WTC11 (cell line): Measurements from ENCODE around the gene SIGMAR1. TPM values are rescaled to one million over a fixed set of nuclear protein-coding genes. Genes with fewer than 3 reads are reported as not detected.

Experiments
- ATAC-seq: fragments of 200-7000 bp; cut with Tn5 transposase; 2 replicates; pipeline ENCODE4 v1.10.0; 2021; ENCODE audit warnings: mild to moderate bottlenecking, moderate library complexity
- CTCF ChIA-PET: fragments of 300-600 bp; sonication (Branson Sonifier 250); formaldehyde crosslinking; loops from one replicate; lab custom pipeline; 2021; ENCODE audit warnings: antibody characterized with exemption; lab: Charles Lee
- POLR2A ChIA-PET: fragments of 350-600 bp; sonication (Branson Sonifier 250); formaldehyde crosslinking; loops from one replicate; lab custom pipeline; 2021; ENCODE audit warnings: antibody characterized with exemption; lab: Charles Lee
- DNase-seq: peaks from one replicate; pipeline ENCODE4 v3.0.0; 2021; ENCODE audit warnings: low spot score
- H3K27ac Mint-ChIP-seq: 2 replicates; pipeline ENCODE4 v1.8.0; 2021; ENCODE audit warnings: mixed read lengths
- H3K27me3 Mint-ChIP-seq: 2 replicates; pipeline ENCODE4 v1.8.0; 2021; ENCODE audit warnings: low read depth, mild to moderate bottlenecking, moderate library complexity, mixed read lengths
- H3K36me3 Mint-ChIP-seq: 2 replicates; pipeline ENCODE4 v1.8.0; 2021; ENCODE audit warnings: mixed read lengths
- H3K4me1 Mint-ChIP-seq: 2 replicates; pipeline ENCODE4 v1.8.0; 2022; ENCODE audit warnings: mixed read lengths
- H3K4me3 Mint-ChIP-seq: 2 replicates; pipeline ENCODE4 v1.8.0; 2021; ENCODE audit warnings: mild to moderate bottlenecking, moderate library complexity, mixed read lengths
- H3K9me3 Mint-ChIP-seq: 2 replicates; pipeline ENCODE4 v1.8.0; 2021; ENCODE audit warnings: mixed read lengths
- ARID4B ChIP-seq: sonication (generic); formaldehyde crosslinking; IDR thresholded peaks from 2 replicates; pipeline ENCODE4 v1.8.0; 2023; ENCODE audit warnings: missing genetic modification reagents, mild to moderate bottlenecking, borderline replicate concordance
- ATF6 ChIP-seq: sonication (generic); formaldehyde crosslinking; IDR thresholded peaks from 2 replicates; pipeline ENCODE4 v1.8.1; 2023; ENCODE audit warnings: mild to moderate bottlenecking, missing genetic modification reagents
- E2F1 ChIP-seq: sonication (generic); formaldehyde crosslinking; IDR thresholded peaks from 2 replicates; pipeline ENCODE4 v1.8.0; 2022; ENCODE audit warnings: mild to moderate bottlenecking, missing genetic modification reagents
- ELF4 ChIP-seq: sonication (generic); formaldehyde crosslinking; IDR thresholded peaks from 2 replicates; pipeline ENCODE4 v1.8.1; 2022; ENCODE audit warnings: low read depth, mild to moderate bottlenecking, moderate library complexity, missing genetic modification reagents
- ESRRA ChIP-seq: sonication (generic); formaldehyde crosslinking; IDR thresholded peaks from 2 replicates; pipeline ENCODE4 v1.8.1; 2022; ENCODE audit warnings: mild to moderate bottlenecking, missing genetic modification reagents, borderline replicate concordance
- GABPB1 ChIP-seq: sonication (generic); formaldehyde crosslinking; IDR thresholded peaks from 2 replicates; pipeline ENCODE4 v1.8.1; 2023; ENCODE audit warnings: mild to moderate bottlenecking, missing genetic modification reagents
- GTF2I ChIP-seq: fragments of 250-450 bp; sonication (Bioruptor Pico); conservative IDR thresholded peaks from 2 replicates; pipeline ENCODE4 v1.4.0; 2021; ENCODE audit warnings: mild to moderate bottlenecking
- NFE2L1 ChIP-seq: sonication (generic); formaldehyde crosslinking; IDR thresholded peaks from 2 replicates; pipeline ENCODE4 v1.8.1; 2023; ENCODE audit warnings: missing genetic modification reagents
- NR2C2 ChIP-seq: sonication (generic); formaldehyde crosslinking; IDR thresholded peaks from 2 replicates; pipeline ENCODE4 v1.8.0; 2022; ENCODE audit warnings: mild to moderate bottlenecking, missing genetic modification reagents
- NR3C1 ChIP-seq: sonication (generic); formaldehyde crosslinking; conservative IDR thresholded peaks from 2 replicates; pipeline ENCODE4 v1.8.1; 2023; ENCODE audit warnings: low read depth, mild to moderate bottlenecking, missing genetic modification reagents
- RORB ChIP-seq: fragments of 250-450 bp; sonication (Bioruptor Pico); IDR thresholded peaks from 2 replicates; pipeline ENCODE4 v1.9.0; 2021; ENCODE audit warnings: mild to moderate bottlenecking
- SMAD3 ChIP-seq: sonication (generic); formaldehyde crosslinking; IDR thresholded peaks from 2 replicates; pipeline ENCODE4 v1.8.0; 2022; ENCODE audit warnings: missing genetic modification reagents, mild to moderate bottlenecking, borderline replicate concordance
- TP53 ChIP-seq: sonication (generic); formaldehyde crosslinking; IDR thresholded peaks from 2 replicates; pipeline ENCODE4 v1.8.1; 2023; ENCODE audit warnings: mild to moderate bottlenecking, missing genetic modification reagents
- ZBTB21 ChIP-seq: sonication (generic); formaldehyde crosslinking; IDR thresholded peaks from 2 replicates; pipeline ENCODE4 v1.8.1; 2023; ENCODE audit warnings: mild to moderate bottlenecking, missing genetic modification reagents, borderline replicate concordance
- ZNF121 ChIP-seq: sonication (generic); formaldehyde crosslinking; IDR thresholded peaks from 2 replicates; pipeline ENCODE4 v1.8.0; 2023; ENCODE audit warnings: missing genetic modification reagents
- ZNF232 ChIP-seq: sonication (generic); formaldehyde crosslinking; IDR thresholded peaks from 2 replicates; pipeline ENCODE4 v1.8.0; 2022; ENCODE audit warnings: mild to moderate bottlenecking, missing genetic modification reagents
- total RNA-seq: library from RNA; stranded (reverse); gene quantifications from 3 replicates; pipeline ENCODE4 v1.2.3, GENCODE V29; 2021
- TF ChIP-seq, protein P1 (sequence below): sonication (generic); formaldehyde crosslinking; conservative IDR thresholded peaks from 2 replicates; pipeline ENCODE4 v1.8.1; 2023; ENCODE audit warnings: mild to moderate bottlenecking, low read depth, missing genetic modification reagents, moderate library complexity
- TF ChIP-seq, protein P2 (sequence below): fragments of 250-450 bp; sonication (Bioruptor Pico); IDR thresholded peaks from 2 replicates; pipeline ENCODE4 v1.9.0; 2021; ENCODE audit warnings: mild to moderate bottlenecking
- TF ChIP-seq, protein P3 (sequence below): sonication (generic); formaldehyde crosslinking; IDR thresholded peaks from 2 replicates; pipeline ENCODE4 v1.8.1; 2023; ENCODE audit warnings: mild to moderate bottlenecking, missing genetic modification reagents, moderate library complexity

Gene SIGMAR1
- total RNA-seq, 1 experiment from 2014 or later, result 108 TPM

DNA sequence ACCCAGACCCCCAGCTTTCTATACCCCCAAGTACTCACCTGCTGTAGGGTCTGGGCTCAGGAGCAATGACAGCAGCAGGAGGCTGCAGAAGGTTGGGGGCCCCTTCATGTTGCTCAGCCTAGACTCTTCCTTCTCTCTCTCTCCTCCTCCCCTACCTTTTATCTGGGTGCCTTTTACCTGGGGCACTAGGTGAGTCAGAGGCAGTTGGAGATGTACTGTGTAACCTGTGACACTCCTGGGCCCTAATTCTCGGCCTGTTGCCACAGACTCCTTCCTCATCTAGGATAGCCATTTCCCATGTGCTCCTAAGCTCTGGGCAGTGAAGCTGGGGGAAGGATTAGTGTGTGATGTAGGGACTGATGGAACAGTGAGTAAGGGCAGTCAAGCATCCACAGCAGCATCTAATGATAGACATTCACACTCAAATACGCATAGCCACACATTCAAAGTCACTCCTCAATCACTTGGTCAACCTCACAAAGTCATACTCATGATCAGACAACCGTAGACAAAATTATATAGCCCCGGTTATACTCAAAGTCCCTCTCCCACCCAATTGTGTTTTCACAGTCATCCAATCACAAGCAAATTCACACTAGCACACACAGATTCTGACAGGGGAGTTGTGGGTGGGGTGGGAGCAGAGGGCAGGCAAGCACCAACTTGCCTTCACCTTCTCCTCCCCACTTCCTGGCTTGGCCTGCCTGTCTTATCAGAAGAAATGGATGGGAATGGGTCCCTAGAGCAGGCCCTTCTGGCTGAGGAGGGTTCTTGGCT, 25.1 kb upstream of the SIGMAR1 start, which contains the start of gene CCL27:
TSS of gene CCL27 (minus strand) at position 132 of the 777 bp plus-strand sequence. CDS start at position 108, 24 bp downstream.
- no peak for ATAC-seq
- CTCF ChIA-PET, result interaction anchor here (0.8 to 3.5 kb wide), 6 partner anchors 13 to 71 kb away, joined by 4 to 39 read pairs (median 6); partner anchors contain the start of genes GALT and SIGMAR1
- TF ChIP-seq SMAD3 (CRISPR knock-in tag) (no peak), ATF6 (CRISPR knock-in tag) (no peak), TP53 (no peak), ZNF121 (CRISPR knock-in tag) (no peak), ZBTB21 (CRISPR knock-in tag) (no peak), GABPB1 (CRISPR knock-in tag) (no peak)
- TF ChIP-seq, protein P1, sequence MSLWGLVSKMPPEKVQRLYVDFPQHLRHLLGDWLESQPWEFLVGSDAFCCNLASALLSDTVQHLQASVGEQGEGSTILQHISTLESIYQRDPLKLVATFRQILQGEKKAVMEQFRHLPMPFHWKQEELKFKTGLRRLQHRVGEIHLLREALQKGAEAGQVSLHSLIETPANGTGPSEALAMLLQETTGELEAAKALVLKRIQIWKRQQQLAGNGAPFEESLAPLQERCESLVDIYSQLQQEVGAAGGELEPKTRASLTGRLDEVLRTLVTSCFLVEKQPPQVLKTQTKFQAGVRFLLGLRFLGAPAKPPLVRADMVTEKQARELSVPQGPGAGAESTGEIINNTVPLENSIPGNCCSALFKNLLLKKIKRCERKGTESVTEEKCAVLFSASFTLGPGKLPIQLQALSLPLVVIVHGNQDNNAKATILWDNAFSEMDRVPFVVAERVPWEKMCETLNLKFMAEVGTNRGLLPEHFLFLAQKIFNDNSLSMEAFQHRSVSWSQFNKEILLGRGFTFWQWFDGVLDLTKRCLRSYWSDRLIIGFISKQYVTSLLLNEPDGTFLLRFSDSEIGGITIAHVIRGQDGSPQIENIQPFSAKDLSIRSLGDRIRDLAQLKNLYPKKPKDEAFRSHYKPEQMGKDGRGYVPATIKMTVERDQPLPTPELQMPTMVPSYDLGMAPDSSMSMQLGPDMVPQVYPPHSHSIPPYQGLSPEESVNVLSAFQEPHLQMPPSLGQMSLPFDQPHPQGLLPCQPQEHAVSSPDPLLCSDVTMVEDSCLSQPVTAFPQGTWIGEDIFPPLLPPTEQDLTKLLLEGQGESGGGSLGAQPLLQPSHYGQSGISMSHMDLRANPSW, result no peak
- TF ChIP-seq, all 79 proteins: peak for 0
- Mint-ChIP-seq H3K4me3 (no peak within 1 kb of the TSS), H3K27ac (no peak within 1 kb of the TSS), H3K36me3 (0 out of 2 replicates have a peak, but pooled peaks cover 2% of the 10 kb centered on the region), H3K27me3 (peaks cover 6% of the 10 kb centered on the region), H3K4me1 (peaks cover 9% of the 10 kb centered on the region), H3K9me3 (no peaks in the 10 kb centered on the region)
- POLR2A ChIA-PET, result interaction anchor here (1.0 kb wide), 1 partner anchor 16 kb away, joined by 3 read pairs; the partner anchor contains the start of gene GALT
- no peak for DNase-seq

GRCh38 chr9:34659592-34660253, 22.1 kb upstream of the SIGMAR1 start:
- CTCF ChIA-PET, result interaction anchor here (0.5 to 3.4 kb wide), 7 partner anchors 13 to 486 kb away, joined by 3 to 18 read pairs (median 3); partner anchors contain the start of genes GALT and SIGMAR1
- Mint-ChIP-seq H3K27me3 (peaks cover 6% of the 10 kb centered on the region), H3K4me1 (peaks cover 11% of the 10 kb centered on the region), H3K4me3 (no peak overlapping the region), H3K36me3 (no peaks in the 10 kb centered on the region), H3K27ac (no peak overlapping the region), H3K9me3 (no peaks in the 10 kb centered on the region)
- POLR2A ChIA-PET, result no interaction called here
- ATAC-seq (0 out of 2 replicates have a peak, but pooled peaks have one; percentile 4), DNase-seq (no peak)
- TF ChIP-seq NFE2L1 (CRISPR knock-in tag) (no peak), RORB (CRISPR knock-in tag) (no peak), ARID4B (no peak), ZNF121 (CRISPR knock-in tag) (no peak), NR2C2 (CRISPR knock-in tag) (no peak), NR3C1 (no peak), GTF2I (no peak), ZNF232 (no peak), SMAD3 (CRISPR knock-in tag) (no peak), ESRRA (CRISPR knock-in tag) (no peak), ELF4 (CRISPR knock-in tag) (no peak), E2F1 (no peak)
- TF ChIP-seq, protein P2, sequence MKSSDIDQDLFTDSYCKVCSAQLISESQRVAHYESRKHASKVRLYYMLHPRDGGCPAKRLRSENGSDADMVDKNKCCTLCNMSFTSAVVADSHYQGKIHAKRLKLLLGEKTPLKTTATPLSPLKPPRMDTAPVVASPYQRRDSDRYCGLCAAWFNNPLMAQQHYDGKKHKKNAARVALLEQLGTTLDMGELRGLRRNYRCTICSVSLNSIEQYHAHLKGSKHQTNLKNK (CRISPR knock-in tag), result no peak
- TF ChIP-seq, protein P3, sequence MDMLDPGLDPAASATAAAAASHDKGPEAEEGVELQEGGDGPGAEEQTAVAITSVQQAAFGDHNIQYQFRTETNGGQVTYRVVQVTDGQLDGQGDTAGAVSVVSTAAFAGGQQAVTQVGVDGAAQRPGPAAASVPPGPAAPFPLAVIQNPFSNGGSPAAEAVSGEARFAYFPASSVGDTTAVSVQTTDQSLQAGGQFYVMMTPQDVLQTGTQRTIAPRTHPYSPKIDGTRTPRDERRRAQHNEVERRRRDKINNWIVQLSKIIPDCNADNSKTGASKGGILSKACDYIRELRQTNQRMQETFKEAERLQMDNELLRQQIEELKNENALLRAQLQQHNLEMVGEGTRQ, result no peak
